SH-SY5Y (cell line): ENCODE data around the gene DCTD.

Experiments
- GATA2 ChIP-seq: IDR thresholded peaks from 2 replicates; pipeline ENCODE4 v1.6.1; 2011; ENCODE audit warnings: mild to moderate bottlenecking, low read depth, low read length
- GATA3 ChIP-seq: IDR thresholded peaks from 2 replicates; pipeline ENCODE4 v1.6.1; 2011; ENCODE audit warnings: low read depth, mild to moderate bottlenecking, low read length, moderate library complexity

DNA sequence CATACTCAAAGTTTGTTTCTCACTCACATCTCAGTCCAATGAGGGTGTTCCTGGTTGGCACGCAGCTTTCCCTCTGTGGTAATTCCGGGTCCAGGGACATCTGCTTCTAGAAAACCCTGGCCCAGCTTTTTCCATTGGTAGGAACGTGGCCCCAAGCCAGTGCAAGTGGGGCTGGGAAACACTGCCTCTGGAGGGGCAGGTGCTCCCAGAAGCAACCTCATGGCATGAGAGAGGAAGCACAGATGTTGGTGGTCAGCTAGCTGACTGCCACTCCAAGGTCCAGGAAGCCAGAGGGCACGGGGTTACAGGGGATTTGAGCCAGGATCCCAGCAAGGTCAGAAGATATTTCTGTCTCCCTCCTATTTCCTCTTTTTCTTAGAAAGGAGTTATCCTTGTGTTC lies 47.5 kb downstream of the DCTD start:
- TF ChIP-seq GATA2 (no peak), GATA3 (no peak)
